ENCODE data around the gene VSTM4.
A peak's percentile ranks its signal among the peaks of the same experiment; 100 is the strongest.

VSTM4 gene

DNA sequence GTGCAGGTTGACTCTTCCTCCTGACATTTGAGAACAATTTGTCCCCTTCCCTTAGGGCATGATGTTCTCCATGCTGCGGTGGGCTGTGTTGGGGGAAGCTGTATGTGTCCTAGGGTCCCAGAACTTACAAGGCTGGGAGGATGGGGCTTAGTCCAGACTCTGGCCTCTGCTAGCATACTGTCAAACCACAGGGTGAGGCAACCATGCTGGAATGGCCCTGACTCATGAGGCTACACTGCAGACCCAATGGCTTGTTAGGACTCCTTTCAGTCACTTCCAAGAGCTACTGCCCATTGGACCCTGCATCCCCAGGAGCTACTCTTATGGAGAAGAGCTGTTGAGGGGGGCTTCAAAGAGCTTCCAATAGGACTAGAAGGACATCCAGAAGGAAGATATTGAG, 38.6 kb upstream of the VSTM4 start:
- Histone ChIP-seq H3K36me3 (ENCODE audit: control insufficient read depth in 1 of 2, insufficient read depth in 2 of 2, low read depth in 1 of 2, low read length in 2 of 2) (no peaks in the 10 kb centered on the region), H4K91ac (ENCODE audit: low read length) (no peak overlapping the region), H3K79me1 (replicated peaks; ENCODE audit: low read length, poor library complexity, severe bottlenecking) (no peaks in the 10 kb centered on the region), H3K27ac (ENCODE audit: low read length, poor library complexity, severe bottlenecking) (no peak overlapping the region), H2BK120ac (ENCODE audit: low read depth, low read length) (no peak overlapping the region), H2AFZ (ENCODE audit: low read depth, low read length) (no peak overlapping the region), H3K4me1 (ENCODE audit: control insufficient read depth, insufficient read depth, low read depth, low read length) (peaks cover 2% of the 10 kb centered on the region), H2AK5ac (ENCODE audit: low read length, severe bottlenecking) (no peak overlapping the region), H3K23ac (ENCODE audit: low read length in 2 of 2) (no peak overlapping the region), H4K8ac (ENCODE audit: low read length) (no peak overlapping the region), H3K14ac (ENCODE audit: low read length in 2 of 2) (no peak overlapping the region), H3K4me3 (ENCODE audit: insufficient read depth in 1 of 2, low read depth in 1 of 2, low read length in 2 of 2) (no peak overlapping the region), H3K9me3 (ENCODE audit: control insufficient read depth, low read length) (no peaks in the 10 kb centered on the region), H3K4ac (ENCODE audit: low read depth in 1 of 2, low read length in 2 of 2) (no peak overlapping the region), H2BK12ac (ENCODE audit: low read length in 2 of 2) (no peak overlapping the region), H3K18ac (ENCODE audit: low read depth in 1 of 2, low read length in 2 of 2) (no peak overlapping the region), H2BK5ac (ENCODE audit: low read depth, low read length, poor library complexity, severe bottlenecking) (no peak overlapping the region), H2BK15ac (ENCODE audit: low read depth, poor library complexity, severe bottlenecking) (no peak overlapping the region), H3K4me2 (ENCODE audit: low read length, poor library complexity, severe bottlenecking) (no peak overlapping the region), H3K27me3 (ENCODE audit: control insufficient read depth in 1 of 2, insufficient read depth in 1 of 2, low read length in 2 of 2) (peaks cover 0 to 7% of the 10 kb centered on the region in 2 experiments), H3K9ac (ENCODE audit: low read length) (no peak overlapping the region)
- 91% methylated on average over 1 of the region's 1 CpG for WGBS
- DNase-seq: peak; percentile 47

DNA sequence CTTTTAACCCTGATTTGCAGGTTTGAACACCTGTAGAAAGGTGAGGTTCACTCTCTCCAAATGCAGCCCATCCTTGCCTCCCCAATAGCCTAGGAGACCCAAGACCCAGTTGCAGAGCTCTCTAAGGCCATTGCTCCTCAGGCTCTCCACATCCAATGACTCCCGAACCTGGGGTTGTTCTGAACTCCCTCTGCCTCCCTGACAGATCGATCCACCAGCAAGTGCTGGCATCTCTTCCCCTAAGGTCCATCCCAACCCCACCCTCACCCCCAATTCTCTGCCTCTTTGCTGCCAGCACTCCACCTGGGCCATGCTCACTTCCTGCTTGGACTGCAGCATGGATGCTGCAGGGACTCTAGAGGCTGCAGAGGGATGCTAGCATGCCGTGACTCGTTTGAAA, 37.8 kb upstream of the VSTM4 start:
- no peak overlapping the region for H2BK120ac ChIP-seq (ENCODE audit: low read depth, low read length)
- no peak overlapping the region for H3K23ac ChIP-seq (ENCODE audit: low read length in 2 of 2)
- no peak overlapping the region for H3K9ac ChIP-seq (ENCODE audit: low read length)
- H2BK5ac ChIP-seq (ENCODE audit: low read depth, low read length, poor library complexity, severe bottlenecking): no peak overlapping the region
- no peak overlapping the region for H3K18ac ChIP-seq (ENCODE audit: low read depth in 1 of 2, low read length in 2 of 2)
- no peak overlapping the region for H4K91ac ChIP-seq (ENCODE audit: low read length)
- no peak overlapping the region for H3K4me2 ChIP-seq (ENCODE audit: low read length, poor library complexity, severe bottlenecking)
- no peaks in the 10 kb centered on the region for H3K36me3 ChIP-seq (ENCODE audit: control insufficient read depth in 1 of 2, insufficient read depth in 2 of 2, low read depth in 1 of 2, low read length in 2 of 2)
- H3K79me1 ChIP-seq (replicated peaks; ENCODE audit: low read length, poor library complexity, severe bottlenecking): no peaks in the 10 kb centered on the region
- H3K14ac ChIP-seq (ENCODE audit: low read length in 2 of 2): no peak overlapping the region
- H3K9me3 ChIP-seq (ENCODE audit: control insufficient read depth, low read length): no peaks in the 10 kb centered on the region
- H3K4me1 ChIP-seq (ENCODE audit: control insufficient read depth, insufficient read depth, low read depth, low read length): peaks cover 2% of the 10 kb centered on the region
- DNase-seq: no peak
- 84% methylated on average over 4 of the region's 4 CpGs for WGBS
- H2BK12ac ChIP-seq (ENCODE audit: low read length in 2 of 2): no peak overlapping the region
- no peak overlapping the region for H2AK5ac ChIP-seq (ENCODE audit: low read length, severe bottlenecking)
- no peak overlapping the region for H4K8ac ChIP-seq (ENCODE audit: low read length)
- peaks cover 0 to 7% of the 10 kb centered on the region in 2 experiments for H3K27me3 ChIP-seq (ENCODE audit: control insufficient read depth in 1 of 2, insufficient read depth in 1 of 2, low read length in 2 of 2)
- H2BK15ac ChIP-seq (ENCODE audit: low read depth, poor library complexity, severe bottlenecking): no peak overlapping the region
- no peak overlapping the region for H3K4ac ChIP-seq (ENCODE audit: low read depth in 1 of 2, low read length in 2 of 2)
- H3K4me3 ChIP-seq (ENCODE audit: insufficient read depth in 1 of 2, low read depth in 1 of 2, low read length in 2 of 2): no peak overlapping the region
- H3K27ac ChIP-seq (ENCODE audit: low read length, poor library complexity, severe bottlenecking): no peak overlapping the region
- H2AFZ ChIP-seq (ENCODE audit: low read depth, low read length): no peak overlapping the region

DNA sequence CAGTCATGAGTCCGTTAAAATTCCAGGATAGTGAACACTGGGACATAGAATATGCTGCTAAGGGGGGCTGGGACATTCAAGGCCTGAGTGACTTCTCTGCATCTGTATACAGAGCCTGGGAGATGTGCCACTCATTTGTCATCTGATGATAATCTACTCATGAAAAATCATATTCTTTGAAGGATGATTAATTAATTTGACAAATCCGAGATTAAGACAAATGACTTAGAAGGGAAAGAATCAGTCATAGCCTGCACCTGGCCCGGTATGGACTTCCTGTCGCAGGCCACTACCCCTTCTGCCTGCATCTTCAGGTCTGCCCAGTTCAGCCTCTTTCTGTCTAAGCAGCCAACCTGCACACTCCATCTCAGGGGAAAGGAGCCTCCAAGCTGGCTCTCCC, 37.3 kb upstream of the VSTM4 start:
- Histone ChIP-seq H3K4me2 (ENCODE audit: low read length, poor library complexity, severe bottlenecking) (no peak overlapping the region), H4K91ac (ENCODE audit: low read length) (no peak overlapping the region), H3K36me3 (ENCODE audit: control insufficient read depth in 1 of 2, insufficient read depth in 2 of 2, low read depth in 1 of 2, low read length in 2 of 2) (no peaks in the 10 kb centered on the region), H3K18ac (ENCODE audit: low read depth in 1 of 2, low read length in 2 of 2) (no peak overlapping the region), H2BK15ac (ENCODE audit: low read depth, poor library complexity, severe bottlenecking) (no peak overlapping the region), H3K9me3 (ENCODE audit: control insufficient read depth, low read length) (peaks cover under 1% of the 10 kb centered on the region), H3K79me1 (replicated peaks; ENCODE audit: low read length, poor library complexity, severe bottlenecking) (no peaks in the 10 kb centered on the region), H3K27me3 (ENCODE audit: control insufficient read depth in 1 of 2, insufficient read depth in 1 of 2, low read length in 2 of 2) (peaks cover 0 to 7% of the 10 kb centered on the region in 2 experiments), H3K14ac (ENCODE audit: low read length in 2 of 2) (no peak overlapping the region), H3K23ac (ENCODE audit: low read length in 2 of 2) (no peak overlapping the region), H3K27ac (ENCODE audit: low read length, poor library complexity, severe bottlenecking) (no peak overlapping the region), H2BK5ac (ENCODE audit: low read depth, low read length, poor library complexity, severe bottlenecking) (no peak overlapping the region), H2BK12ac (ENCODE audit: low read length in 2 of 2) (no peak overlapping the region), H4K8ac (ENCODE audit: low read length) (no peak overlapping the region), H3K4me1 (ENCODE audit: control insufficient read depth, insufficient read depth, low read depth, low read length) (peaks cover 2% of the 10 kb centered on the region), H2BK120ac (ENCODE audit: low read depth, low read length) (no peak overlapping the region), H3K4ac (ENCODE audit: low read depth in 1 of 2, low read length in 2 of 2) (no peak overlapping the region), H2AK5ac (ENCODE audit: low read length, severe bottlenecking) (no peak overlapping the region), H3K9ac (ENCODE audit: low read length) (no peak overlapping the region), H2AFZ (ENCODE audit: low read depth, low read length) (no peak overlapping the region), H3K4me3 (ENCODE audit: insufficient read depth in 1 of 2, low read depth in 1 of 2, low read length in 2 of 2) (no peak overlapping the region)
- DNase-seq: no peak
- WGBS: 91% methylated on average over 4 of the region's 4 CpGs

DNA sequence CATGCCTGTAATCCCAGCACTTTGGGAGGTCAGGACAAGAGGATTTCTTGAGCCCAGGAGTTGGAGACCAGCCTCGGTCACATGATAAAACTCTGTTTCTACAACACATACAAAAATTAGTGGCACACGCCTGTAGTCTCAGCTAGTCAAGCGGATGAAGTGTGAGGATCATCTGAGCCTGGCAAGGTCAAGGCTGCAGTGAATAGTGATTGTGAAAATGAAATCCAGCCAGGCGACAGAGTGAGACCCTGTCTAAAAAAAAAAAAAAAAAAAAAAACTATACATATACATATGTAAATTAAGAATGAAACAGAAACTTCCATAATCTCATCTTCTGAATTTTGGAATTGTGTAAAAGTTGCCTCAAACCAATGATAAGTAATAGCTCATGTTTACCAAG, 36.7 kb upstream of the VSTM4 start:
- Histone ChIP-seq H2BK5ac (ENCODE audit: low read depth, low read length, poor library complexity, severe bottlenecking) (no peak overlapping the region), H2BK15ac (ENCODE audit: low read depth, poor library complexity, severe bottlenecking) (no peak overlapping the region), H3K36me3 (ENCODE audit: control insufficient read depth in 1 of 2, insufficient read depth in 2 of 2, low read depth in 1 of 2, low read length in 2 of 2) (no peaks in the 10 kb centered on the region), H3K9ac (ENCODE audit: low read length) (no peak overlapping the region), H2AFZ (ENCODE audit: low read depth, low read length) (no peak overlapping the region), H3K23ac (ENCODE audit: low read length in 2 of 2) (no peak overlapping the region), H3K4me2 (ENCODE audit: low read length, poor library complexity, severe bottlenecking) (no peak overlapping the region), H2BK120ac (ENCODE audit: low read depth, low read length) (no peak overlapping the region), H3K79me1 (replicated peaks; ENCODE audit: low read length, poor library complexity, severe bottlenecking) (no peaks in the 10 kb centered on the region), H3K18ac (ENCODE audit: low read depth in 1 of 2, low read length in 2 of 2) (no peak overlapping the region), H2BK12ac (ENCODE audit: low read length in 2 of 2) (no peak overlapping the region), H2AK5ac (ENCODE audit: low read length, severe bottlenecking) (no peak overlapping the region), H3K14ac (ENCODE audit: low read length in 2 of 2) (no peak overlapping the region), H3K4ac (ENCODE audit: low read depth in 1 of 2, low read length in 2 of 2) (no peak overlapping the region), H4K91ac (ENCODE audit: low read length) (no peak overlapping the region), H3K27ac (ENCODE audit: low read length, poor library complexity, severe bottlenecking) (no peak overlapping the region), H3K4me3 (ENCODE audit: insufficient read depth in 1 of 2, low read depth in 1 of 2, low read length in 2 of 2) (no peak overlapping the region), H3K27me3 (ENCODE audit: control insufficient read depth in 1 of 2, insufficient read depth in 1 of 2, low read length in 2 of 2) (peaks cover 0 to 7% of the 10 kb centered on the region in 2 experiments), H3K9me3 (ENCODE audit: control insufficient read depth, low read length) (peaks cover 3% of the 10 kb centered on the region), H4K8ac (ENCODE audit: low read length) (no peak overlapping the region), H3K4me1 (ENCODE audit: control insufficient read depth, insufficient read depth, low read depth, low read length) (peaks cover 2% of the 10 kb centered on the region)
- 80% methylated on average over 1 of the region's 4 CpGs for WGBS
- no peak for DNase-seq

Measured in mesenchymal stem cell (in vitro differentiated cells and primary cell).